ENCODE results near the gene PAK1IP1. TPM values are rescaled to one million over a fixed set of nuclear protein-coding genes. Genes with fewer than 3 reads are reported as not detected.

The PAK1IP1 gene
- total RNA-seq, 1 experiment from 2014 or later = 35.4 TPM

DNA sequence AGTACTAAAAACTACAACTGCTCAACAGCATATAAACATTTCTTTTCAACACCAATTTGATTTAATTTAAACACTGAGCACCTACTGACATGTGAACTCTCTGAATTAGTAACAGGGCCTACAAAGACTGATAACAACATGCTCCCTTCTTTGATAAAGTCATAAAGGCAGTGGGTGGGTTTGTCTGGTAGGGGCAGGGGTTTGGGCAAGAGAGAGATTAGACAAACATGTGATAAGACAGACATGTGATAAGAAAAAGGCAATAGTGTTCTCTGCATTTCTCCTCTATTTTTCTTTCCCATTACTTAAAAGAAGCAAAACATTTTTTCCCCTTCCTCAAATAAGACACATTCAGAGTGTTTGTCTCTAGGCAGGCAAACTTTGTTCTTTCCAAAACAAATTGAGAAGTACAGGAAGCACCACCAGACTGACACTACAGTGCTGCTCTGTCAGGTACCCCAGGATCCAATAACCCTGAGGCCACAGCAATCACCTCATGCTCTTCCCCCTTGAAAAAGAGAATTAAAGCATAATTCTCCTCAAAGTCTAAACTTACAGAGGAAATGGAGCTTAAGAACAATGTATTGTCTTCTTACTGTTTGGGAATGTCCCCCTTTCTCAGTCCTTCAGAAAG is 12.3 kb upstream of the PAK1IP1 start:
- no peaks in the 10 kb centered on the region for H3K4me1 ChIP-seq (replicated peaks)
- no peaks in the 10 kb centered on the region for H3K9me3 ChIP-seq (replicated peaks)
- no peak for DNase-seq (ENCODE audit: low read depth in 1 of 2, low spot score in 2 of 2)
- peaks cover 3% of the 10 kb centered on the region; the same call in 1 of the 2 replicates for H3K27me3 ChIP-seq (replicated peaks)
- H3K27ac ChIP-seq = no peak overlapping the region
- no peaks in the 10 kb centered on the region for H3K36me3 ChIP-seq
- no peak overlapping the region for H3K4me3 ChIP-seq

DNA sequence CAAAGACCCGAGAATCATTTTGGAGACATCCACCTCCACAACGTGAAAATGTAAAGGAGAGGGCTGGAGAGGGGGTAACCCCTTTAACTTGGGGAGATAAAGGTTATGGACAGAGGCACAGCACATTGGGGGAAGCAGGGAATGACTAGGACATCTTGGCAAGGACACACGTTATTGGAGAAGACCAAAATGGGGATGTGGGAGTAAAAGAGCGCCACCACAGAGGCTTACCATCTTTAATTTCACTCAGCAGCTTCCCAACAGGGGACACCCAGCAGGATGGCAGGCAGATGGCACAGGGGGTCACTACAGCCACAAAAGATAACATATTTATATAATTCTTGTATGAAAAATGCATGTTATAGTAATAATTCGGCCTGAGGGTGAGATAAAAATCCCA is 10.2 kb upstream of the PAK1IP1 start:
- no peak overlapping the region for H3K4me3 ChIP-seq
- no peaks in the 10 kb centered on the region for H3K4me1 ChIP-seq (replicated peaks)
- H3K36me3 ChIP-seq = no peaks in the 10 kb centered on the region
- no peaks in the 10 kb centered on the region for H3K9me3 ChIP-seq (replicated peaks)
- no peak for DNase-seq (ENCODE audit: low read depth in 1 of 2, low spot score in 2 of 2)
- no peak overlapping the region for H3K27ac ChIP-seq
- peaks cover 3% of the 10 kb centered on the region; the same call in 1 of the 2 replicates for H3K27me3 ChIP-seq (replicated peaks)

DNA sequence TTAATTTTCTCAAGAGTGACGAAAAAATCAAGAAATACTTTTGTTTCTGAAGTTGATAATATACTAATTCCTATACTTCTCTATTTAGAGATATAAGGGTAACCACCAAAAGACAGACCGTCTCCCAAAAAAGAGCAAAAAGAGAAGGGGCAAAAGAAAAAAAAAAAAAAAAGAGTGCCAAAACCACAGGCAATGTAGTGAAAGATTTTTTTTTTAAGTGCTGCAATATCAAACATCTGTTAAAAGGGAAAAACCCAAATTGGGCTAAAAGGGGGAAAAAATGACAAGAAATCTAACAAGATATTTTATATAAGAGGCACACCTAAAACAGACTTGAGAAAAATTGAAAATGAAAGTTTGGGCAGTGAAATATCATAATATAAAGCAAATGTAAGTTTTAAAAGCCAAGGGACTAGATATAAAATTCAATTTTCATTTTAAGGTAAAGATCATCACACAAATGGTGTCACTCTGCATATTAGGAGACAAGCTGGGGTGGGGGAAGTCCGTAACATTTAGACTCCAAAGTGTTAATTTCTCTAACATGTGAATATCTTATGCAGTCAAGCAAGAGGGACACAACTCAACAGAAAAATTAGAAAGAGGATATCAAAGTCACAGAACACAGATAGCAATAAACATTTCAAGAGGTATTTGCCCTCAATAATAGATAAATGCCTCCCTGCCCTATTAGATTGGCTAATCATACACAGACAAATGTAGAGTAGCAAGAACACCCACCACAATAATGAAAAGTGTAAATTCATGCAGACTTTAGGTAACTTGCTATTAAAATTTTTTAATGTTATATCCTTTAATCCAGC is 9.5 kb upstream of the PAK1IP1 start:
- H3K4me1 ChIP-seq (replicated peaks) = no peaks in the 10 kb centered on the region
- H3K9me3 ChIP-seq (replicated peaks) = no peaks in the 10 kb centered on the region
- no peak overlapping the region for H3K4me3 ChIP-seq
- H3K27me3 ChIP-seq (replicated peaks) = peaks cover 3% of the 10 kb centered on the region; the same call in 1 of the 2 replicates
- no peak overlapping the region for H3K27ac ChIP-seq
- H3K36me3 ChIP-seq = no peaks in the 10 kb centered on the region
- DNase-seq (ENCODE audit: low read depth in 1 of 2, low spot score in 2 of 2) = no peak

DNA sequence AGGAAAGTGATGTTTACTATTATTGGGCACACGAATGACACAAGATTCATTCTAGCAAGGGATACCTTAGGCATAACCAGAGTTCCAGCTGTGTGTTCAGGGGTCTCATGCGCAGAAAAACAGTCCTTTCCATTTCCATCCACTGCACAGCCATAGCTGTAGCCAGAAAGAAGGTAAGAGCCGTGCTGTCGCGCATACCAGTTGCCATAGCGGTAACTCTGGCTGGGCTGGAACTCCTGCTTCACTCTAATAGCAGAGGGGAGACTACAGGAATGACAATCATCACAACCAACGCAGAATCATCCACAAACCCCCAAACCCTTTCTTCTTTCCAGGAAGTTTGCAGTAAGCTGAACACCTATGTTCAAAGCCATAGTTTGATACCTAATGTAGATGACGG is 7.9 kb upstream of the PAK1IP1 start:
- no peaks in the 10 kb centered on the region for H3K4me1 ChIP-seq (replicated peaks)
- peaks cover 3% of the 10 kb centered on the region; the same call in 1 of the 2 replicates for H3K27me3 ChIP-seq (replicated peaks)
- H3K4me3 ChIP-seq = no peak overlapping the region
- no peak overlapping the region for H3K27ac ChIP-seq
- no peaks in the 10 kb centered on the region for H3K36me3 ChIP-seq
- DNase-seq (ENCODE audit: low read depth in 1 of 2, low spot score in 2 of 2) = no peak
- H3K9me3 ChIP-seq (replicated peaks) = no peaks in the 10 kb centered on the region

DNA sequence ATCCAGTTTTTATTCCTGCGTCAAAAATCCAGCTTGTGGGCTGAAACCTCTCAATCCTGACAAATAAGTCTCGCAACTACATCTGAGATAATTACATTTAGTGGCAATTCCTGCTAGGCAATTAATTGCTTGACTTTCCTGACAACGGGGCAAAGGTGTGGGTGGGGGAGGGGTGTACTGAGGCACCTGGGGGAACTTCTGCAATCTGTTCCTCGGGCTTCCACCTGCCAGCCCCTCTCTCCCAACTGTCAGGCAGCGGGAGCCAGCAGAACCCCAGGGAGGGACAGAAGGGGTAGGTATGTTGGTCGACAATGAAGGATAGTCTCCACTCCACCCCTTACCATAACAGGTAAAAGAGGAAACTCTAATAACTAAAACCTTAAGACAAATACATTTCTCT is 7.2 kb upstream of the PAK1IP1 start:
- H3K27ac ChIP-seq = no peak overlapping the region
- peaks cover under 1% of the 10 kb centered on the region; the same call in 1 of the 2 replicates for H3K36me3 ChIP-seq
- H3K4me3 ChIP-seq = no peak overlapping the region
- no peak for DNase-seq (ENCODE audit: low read depth in 1 of 2, low spot score in 2 of 2)
- H3K9me3 ChIP-seq (replicated peaks) = no peaks in the 10 kb centered on the region
- peaks cover 3% of the 10 kb centered on the region; the same call in 1 of the 2 replicates for H3K27me3 ChIP-seq (replicated peaks)
- H3K4me1 ChIP-seq (replicated peaks) = no peaks in the 10 kb centered on the region

DNA sequence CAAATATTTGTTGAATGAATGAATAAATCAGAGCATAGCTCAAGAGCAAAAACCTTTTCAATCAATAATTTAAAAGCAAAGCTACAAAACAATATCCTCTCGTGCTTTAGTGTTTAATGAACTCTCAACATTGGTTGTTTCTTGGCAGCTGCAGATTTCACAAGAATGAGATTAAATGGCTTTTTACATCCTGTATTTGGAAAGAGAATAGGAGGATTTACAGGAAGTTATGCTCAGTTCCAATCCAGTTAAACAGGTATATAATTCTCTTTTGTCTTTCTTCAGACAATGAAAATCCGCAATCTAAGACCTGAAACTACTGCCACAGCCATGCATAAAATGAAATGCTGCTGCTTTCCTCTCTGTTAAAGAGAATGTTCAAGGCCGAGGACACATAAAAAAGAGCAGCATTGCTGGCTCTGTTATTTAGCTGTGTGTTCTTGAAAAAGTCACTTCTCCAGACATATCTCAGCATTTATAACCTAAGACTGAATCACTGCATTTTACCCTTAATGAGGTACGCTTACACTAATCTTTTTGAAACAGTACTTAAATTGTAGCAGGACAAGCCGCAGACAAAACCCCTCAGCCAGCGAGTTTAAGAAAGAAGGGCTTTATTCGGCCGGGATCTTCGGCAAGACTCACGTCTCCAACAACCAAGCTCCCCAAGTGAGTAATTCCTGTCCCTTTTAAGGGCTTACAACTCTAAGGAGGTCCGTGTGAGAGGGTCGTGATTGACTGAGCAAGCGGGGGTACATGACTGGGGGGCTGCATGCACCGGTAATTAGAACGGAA is 3.9 kb upstream of the PAK1IP1 start:
- Histone ChIP-seq H3K36me3 (peaks cover 11% of the 10 kb centered on the region), H3K4me3 (no peak overlapping the region), H3K27me3 (replicated peaks) (peaks cover 3% of the 10 kb centered on the region; the same call in 1 of the 2 replicates), H3K4me1 (replicated peaks) (peaks cover 5% of the 10 kb centered on the region), H3K27ac (no peak overlapping the region), H3K9me3 (replicated peaks) (no peaks in the 10 kb centered on the region)
- no peak for DNase-seq (ENCODE audit: low read depth in 1 of 2, low spot score in 2 of 2)

DNA sequence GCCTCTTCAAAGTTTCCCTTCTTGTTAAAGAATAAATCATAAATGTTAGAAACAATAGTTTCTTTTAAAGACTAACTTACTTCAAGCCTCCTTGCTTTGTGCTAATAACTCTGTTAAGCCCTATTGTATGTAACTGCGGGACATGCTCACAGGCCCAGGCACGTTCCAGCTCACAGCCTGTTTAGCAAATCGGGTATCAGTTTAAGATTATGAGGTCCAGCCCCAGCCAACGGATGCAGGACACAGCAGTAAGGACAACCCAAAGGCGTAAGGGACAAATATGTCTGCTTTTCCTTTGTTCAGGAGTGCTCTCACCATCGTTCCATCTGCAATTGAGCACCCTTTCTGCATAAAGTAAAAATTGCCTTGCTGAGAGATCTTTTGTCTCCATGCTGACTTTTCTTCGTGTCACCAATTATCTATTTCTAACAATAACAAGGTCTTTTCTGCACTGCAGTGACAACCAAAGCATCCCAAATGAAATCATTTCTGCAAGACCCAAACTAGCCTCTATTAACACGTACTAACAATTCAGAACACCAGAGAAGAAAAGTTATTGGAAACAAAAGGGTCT is 1.7 kb upstream of the PAK1IP1 start:
- Histone ChIP-seq H3K4me1 (replicated peaks) (peaks cover 10% of the 10 kb centered on the region), H3K4me3 (peak overlapping the region; percentile 69), H3K27ac (no peak overlapping the region), H3K27me3 (replicated peaks) (no peaks in the 10 kb centered on the region), H3K36me3 (peaks cover 28% of the 10 kb centered on the region), H3K9me3 (replicated peaks) (no peaks in the 10 kb centered on the region)
- DNase-seq (ENCODE audit: low read depth in 1 of 2, low spot score in 2 of 2) = no peak

DNA sequence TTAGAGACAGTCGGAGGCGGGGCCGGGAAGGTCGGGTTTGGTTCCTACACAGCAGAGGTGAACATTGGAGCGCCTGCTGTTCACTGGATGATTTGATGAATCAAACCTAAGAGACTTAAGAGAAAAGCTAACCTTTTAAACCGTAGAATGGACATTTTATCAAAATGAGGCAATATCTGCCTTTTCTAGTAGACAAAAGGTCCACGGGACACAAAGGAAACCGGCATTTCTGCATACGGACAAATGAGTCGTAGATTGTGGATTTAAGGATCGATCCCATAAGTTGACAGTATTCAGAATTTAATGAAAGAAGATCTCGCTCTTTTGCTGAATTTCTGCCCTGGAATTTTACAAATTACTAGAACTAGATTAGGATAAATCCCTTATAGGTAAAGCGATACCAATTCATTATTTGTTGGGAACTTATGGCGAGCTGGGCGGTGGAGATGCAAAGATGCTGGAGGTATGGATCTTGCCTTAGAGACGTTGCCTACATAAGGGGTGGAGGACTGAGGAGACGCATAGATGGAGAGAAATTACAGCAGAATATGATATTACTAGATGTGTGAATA is 400 bp downstream of the PAK1IP1 start:
- DNase-seq (ENCODE audit: low read depth in 1 of 2, low spot score in 2 of 2) = no peak
- H3K4me1 ChIP-seq (replicated peaks) = peaks cover 10% of the 10 kb centered on the region
- no peaks in the 10 kb centered on the region for H3K27me3 ChIP-seq (replicated peaks)
- peak overlapping the region; percentile 69 for H3K4me3 ChIP-seq
- H3K36me3 ChIP-seq = peaks cover 45% of the 10 kb centered on the region
- H3K27ac ChIP-seq = peak overlapping the region; percentile 97
- no peaks in the 10 kb centered on the region for H3K9me3 ChIP-seq (replicated peaks)

DNA sequence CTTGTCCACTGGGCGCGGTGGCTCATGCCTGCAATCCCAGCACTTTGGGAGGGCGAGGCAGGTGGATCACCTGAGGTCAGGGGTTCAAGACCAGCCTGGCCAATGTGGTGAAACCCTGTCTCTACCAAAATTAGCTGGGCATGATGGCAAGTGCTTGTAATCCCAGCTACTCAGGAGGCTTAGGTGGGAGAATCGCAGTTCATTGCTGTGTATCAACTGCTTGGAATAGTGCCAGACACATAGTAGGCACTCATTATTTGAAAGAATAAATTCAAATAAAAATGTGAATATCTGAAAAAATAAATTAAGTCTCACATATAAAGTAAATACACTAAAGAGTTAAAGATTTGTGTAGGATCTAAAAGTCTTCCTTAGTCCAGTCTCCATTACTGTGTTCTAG is 1.9 kb downstream of the PAK1IP1 start:
- no peak for DNase-seq (ENCODE audit: low read depth in 1 of 2, low spot score in 2 of 2)
- Histone ChIP-seq H3K36me3 (peaks cover 59% of the 10 kb centered on the region), H3K4me1 (replicated peaks) (peaks cover 10% of the 10 kb centered on the region), H3K4me3 (no peak overlapping the region), H3K27me3 (replicated peaks) (no peaks in the 10 kb centered on the region), H3K9me3 (replicated peaks) (no peaks in the 10 kb centered on the region), H3K27ac (no peak overlapping the region)

DNA sequence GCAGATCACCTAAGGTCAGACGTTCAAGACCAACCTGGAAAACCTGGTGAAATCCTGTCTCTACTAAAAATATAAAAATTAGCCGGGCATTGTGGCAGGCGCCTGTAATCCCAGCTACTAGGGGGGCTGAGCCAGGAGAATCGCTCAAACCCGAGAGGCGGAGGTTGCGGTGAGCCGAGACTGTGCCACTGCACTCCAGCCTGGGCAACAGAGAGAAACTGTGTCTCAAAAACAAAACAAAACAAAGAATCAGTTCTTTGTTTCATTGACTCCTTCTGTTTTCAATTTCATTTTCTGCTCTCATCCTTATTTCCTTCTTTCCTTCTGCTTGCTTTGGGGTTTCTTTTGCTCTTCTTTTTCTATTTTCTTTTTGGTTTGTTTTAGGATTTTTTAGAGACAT is 19.2 kb downstream of the PAK1IP1 start:
- no peaks in the 10 kb centered on the region; the same call in 1 of the 2 replicates for H3K9me3 ChIP-seq (replicated peaks)
- no peak overlapping the region for H3K27ac ChIP-seq
- H3K4me1 ChIP-seq (replicated peaks) = no peaks in the 10 kb centered on the region
- H3K27me3 ChIP-seq (replicated peaks) = no peaks in the 10 kb centered on the region
- peaks cover 8% of the 10 kb centered on the region for H3K36me3 ChIP-seq
- no peak overlapping the region for H3K4me3 ChIP-seq
- no peak for DNase-seq (ENCODE audit: low read depth in 1 of 2, low spot score in 2 of 2)

DNA sequence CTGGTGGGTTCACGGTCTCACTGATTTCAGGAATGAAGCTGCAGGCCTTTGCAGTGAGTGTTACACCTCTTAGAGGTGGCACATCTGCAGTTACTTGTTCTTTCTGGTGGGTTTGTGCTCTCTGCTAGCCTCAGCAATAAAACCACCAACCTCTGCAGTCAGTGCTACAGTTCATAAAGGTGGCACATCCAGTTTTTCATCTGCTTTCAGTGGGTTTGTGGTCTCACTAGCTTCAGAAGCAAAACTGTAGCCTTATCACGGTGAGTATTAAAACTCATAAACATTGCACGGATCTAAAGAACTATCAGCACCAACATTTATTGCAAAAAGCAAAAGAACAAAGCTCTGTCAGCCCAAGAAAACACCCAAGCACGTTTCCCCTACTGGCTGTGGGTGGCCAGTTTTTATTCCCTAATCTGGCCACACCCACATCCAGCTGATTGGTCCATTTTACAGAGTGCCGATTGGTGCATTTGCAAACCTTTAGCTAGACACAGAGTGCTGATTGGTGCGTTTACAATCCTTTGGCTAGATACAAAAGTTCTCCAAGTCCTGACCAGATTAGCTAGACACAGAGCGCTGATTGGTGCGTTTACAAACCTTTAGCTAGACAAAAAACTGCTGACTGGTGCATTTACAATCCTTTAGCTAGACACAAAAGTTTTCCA is 24.7 kb downstream of the PAK1IP1 start:
- Histone ChIP-seq H3K4me1 (replicated peaks) (peaks cover 27% of the 10 kb centered on the region), H3K36me3 (peaks cover 6% of the 10 kb centered on the region), H3K27me3 (replicated peaks) (no peaks in the 10 kb centered on the region), H3K27ac (peak overlapping the region; percentile 69; the same call in 1 of the 2 replicates), H3K4me3 (peak overlapping the region; percentile 54), H3K9me3 (replicated peaks) (no peaks in the 10 kb centered on the region; the same call in none of the 2 replicates)
- peak in 1 of 2 experiments; percentile 14 for DNase-seq (ENCODE audit: low read depth in 1 of 2, low spot score in 2 of 2)

DNA sequence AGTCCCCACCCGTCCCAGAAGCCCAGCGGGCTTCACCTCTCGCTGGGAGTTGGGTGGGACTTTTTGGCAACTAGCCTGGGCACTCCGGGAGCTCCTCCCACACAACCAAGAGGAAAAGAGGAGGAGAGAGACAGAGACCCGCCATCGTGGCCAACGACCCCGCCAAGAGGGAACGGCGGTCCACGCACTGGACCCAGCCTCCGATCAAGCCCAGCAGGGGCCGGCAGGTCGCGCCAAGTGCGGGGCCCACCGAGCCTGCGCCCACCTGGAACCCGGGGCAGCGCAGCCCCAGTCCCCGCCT is 25.1 kb downstream of the PAK1IP1 start:
- H3K27me3 ChIP-seq (replicated peaks) = no peaks in the 10 kb centered on the region
- H3K4me3 ChIP-seq = peak overlapping the region; percentile 54
- peaks cover 11% of the 10 kb centered on the region for H3K36me3 ChIP-seq
- H3K4me1 ChIP-seq (replicated peaks) = peaks cover 31% of the 10 kb centered on the region
- peak; percentile 28 to 51 for DNase-seq (ENCODE audit: low read depth in 1 of 2, low spot score in 2 of 2)
- no peaks in the 10 kb centered on the region; the same call in none of the 2 replicates for H3K9me3 ChIP-seq (replicated peaks)
- peak overlapping the region; percentile 69 for H3K27ac ChIP-seq
